NCI-H2196 treated with DMSO at 0.1 percent for 48 hours (cell line): ENCODE data around the gene ZCWPW1.

ENCODE experiments used
- DNase-seq: peaks from one replicate; lab custom pipeline; 2025; ENCODE audit not compliant: unreplicated experiment; lab: John Stamatoyannopoulos, UW

The ZCWPW1 gene

GRCh38 chr7:100428199-100428966 lies at the start of gene ZCWPW1:
Gene ZCWPW1 (minus strand): TSS chr7:100428703. CDS start chr7:100420649, 8,054 bp downstream.
- DNase-seq: peak; percentile 92

DNA sequence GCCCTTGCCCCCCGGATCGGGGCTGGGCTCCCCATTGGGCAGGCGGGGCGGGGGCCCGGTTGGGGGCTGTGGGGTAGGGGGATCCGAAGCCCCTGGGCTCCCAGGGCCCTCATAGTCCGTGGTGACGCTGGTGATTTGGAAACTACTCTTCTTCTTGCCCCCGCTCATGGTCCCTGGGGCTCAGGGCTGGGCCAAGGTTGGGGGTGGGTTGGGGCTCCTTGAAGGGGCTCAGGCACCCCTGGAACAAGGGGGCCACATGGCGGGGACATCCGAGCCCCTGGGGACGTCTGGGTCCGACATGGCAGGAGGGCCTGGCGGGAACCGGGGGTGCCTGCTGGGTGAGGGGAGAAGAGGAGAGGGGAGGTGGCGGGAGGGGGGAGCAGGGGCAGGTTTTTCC lies 49.4 kb upstream of the ZCWPW1 start:
- no peak for DNase-seq

DNA sequence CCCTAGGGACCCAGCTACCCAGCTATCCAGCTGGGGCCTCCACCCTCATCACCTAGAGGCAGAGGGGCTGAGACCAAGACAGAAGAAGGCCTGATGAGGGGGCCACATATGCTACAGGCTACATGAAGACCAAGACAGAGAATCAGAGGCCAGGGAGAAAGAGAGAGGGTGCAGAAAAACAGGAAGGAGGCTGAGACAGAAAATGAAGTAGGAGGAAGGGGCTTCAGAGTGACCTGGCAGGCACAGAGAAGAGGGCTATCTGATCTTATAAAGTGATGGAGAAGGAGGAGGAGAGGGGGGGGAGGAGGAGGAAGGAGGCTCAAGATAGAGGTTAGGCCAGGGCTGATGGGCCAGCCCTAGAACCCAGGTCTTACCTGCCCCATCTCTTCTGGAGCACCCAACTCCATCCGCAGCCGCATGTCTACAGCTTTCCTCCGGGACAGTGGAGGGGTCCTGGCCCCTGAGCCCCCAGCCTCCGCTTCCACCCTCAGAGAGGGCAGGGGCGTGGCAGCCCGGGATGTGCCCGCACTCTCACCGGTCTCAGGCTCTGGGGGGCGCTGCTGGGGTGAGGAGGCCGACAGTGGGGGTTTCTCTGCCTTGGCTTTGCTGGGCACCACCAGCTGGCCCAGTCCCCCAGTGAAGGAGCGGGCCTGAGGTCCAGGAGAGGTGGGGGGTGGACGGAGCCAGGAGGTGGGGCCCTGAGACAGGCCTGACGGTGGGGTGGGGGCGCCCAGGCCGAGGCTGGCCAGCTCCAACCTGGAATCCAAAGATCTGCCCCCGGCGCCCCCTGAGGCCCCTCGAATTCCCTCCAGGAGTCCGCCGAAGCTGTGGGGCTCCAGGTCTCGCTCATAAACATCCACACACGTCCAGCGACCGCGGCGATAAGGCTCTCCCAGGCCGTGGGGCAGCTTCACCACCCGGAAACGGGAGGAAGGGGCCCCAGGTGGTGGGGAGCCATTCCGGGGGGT lies 48.7 kb upstream of the ZCWPW1 start:
- DNase-seq: no peak

- no peak for DNase-seq
Measured at GRCh38 chr7:100476101-100476780, 47.7 kb upstream of the ZCWPW1 start.

GRCh38 chr7:100475549-100475948 lies 47.0 kb upstream of the ZCWPW1 start:
- DNase-seq: no peak

DNA sequence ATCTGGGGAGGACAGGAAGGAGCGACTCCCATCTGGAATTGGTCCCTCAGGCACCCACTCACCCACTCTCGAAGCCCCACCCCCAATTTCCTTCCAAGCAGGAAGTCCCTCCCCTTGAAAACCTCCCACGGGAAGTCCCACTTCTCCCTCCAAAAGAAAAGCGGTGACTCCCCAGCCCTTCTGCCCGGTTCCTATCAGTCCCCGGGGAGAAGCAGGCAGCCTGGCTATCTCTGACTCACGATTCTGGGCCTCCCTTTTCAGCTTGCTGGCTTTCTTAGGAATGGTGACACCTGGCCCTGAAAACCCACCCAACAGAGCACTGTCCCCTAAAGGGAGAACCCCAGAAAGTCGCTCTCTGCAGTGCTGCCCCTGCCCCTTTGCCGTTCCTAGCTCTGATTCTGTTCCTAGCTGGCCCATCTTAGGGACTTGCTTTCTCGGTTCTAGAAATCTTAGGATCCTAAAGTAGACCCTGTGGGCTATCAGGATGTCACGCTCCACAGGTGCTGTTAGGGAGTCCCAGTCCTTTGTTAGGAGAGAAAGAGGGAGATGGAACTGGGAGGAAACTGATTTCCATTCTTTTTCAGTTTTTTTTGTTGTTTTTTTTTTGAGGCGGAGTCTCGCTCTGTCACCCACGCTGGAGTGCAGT lies 44.5 kb upstream of the ZCWPW1 start:
- no peak for DNase-seq

DNA sequence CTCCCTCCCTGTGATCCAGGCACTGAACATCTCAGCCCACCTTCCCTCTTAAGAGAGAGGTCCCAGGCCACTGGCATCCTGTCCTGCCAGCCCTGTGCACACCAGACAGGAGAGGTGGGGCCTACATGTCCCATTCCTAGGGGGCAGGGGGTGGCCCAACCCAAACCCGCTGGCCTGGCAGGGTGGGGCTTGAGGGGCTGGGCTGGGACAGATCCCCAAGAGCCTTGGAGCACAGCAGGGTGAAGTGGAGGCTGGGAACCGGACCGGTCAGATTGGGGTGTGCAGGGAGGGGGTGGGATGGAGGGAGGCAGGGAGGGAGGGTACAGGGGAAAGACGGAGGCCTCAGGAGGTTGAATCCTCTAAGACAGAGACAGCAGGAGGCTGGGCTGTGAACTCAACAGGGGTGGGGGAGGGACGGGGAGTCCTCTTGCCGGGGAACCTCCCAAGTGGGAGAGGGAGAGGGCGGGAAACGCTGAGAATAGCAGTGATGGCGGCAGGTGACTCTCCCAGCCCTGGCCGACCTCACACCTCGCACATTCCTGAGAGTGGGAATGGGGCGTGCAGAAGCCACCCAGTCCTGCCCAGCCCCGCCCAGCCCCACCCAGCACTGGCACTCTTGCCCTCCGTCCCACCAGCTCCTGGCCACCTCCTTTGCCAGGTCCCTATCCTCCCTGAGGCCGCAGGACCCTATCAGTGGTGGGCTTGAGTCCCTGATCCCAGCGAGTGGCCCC lies 43.8 kb upstream of the ZCWPW1 start:
- DNase-seq: no peak

GRCh38 chr7:100471021-100471420 lies 42.5 kb upstream of the ZCWPW1 start:
- no peak for DNase-seq

DNA sequence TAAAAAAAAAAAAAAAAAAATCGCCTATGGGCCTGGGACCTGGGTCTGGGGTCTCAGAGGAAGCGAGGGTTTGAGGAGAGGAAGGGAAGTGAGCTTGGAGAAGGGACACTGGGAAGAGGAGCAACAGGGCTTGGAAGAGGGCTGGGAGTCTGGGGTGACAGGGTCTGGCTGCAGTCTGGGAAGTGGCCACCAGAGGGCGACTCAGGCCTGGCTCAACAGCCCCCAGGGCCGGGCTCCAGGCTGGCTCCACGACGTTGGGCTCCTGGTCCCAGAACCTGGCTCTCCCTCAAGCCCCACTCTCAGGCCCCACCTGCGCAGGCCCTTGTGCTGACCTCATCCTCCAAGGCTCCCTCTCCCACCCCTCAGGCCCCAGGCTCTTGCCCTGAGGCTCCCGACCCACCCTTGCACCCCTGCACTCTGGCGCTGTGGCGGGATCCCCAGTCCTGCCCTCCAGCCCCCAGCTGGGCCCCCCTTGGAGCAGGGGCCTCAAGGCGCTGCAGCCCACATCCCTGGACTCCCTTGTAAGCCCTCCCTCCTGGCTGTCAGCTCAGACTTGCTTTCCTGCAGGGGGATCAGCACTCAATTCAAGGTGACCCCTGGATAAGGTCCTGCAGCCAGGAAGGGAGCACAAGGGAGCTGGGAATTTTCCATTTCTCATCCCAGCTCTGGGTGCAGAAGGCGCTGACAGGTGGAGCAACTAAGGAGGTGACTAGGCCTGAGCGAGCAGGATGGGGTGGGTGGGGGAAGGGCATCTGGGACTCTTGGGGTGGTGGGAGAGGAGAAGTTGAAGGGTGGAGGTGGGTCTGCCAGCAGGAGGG lies 40.9 kb upstream of the ZCWPW1 start:
- DNase-seq: peak; percentile 43

- DNase-seq: no peak
Measured at GRCh38 chr7:100467638-100468373, 39.3 kb upstream of the ZCWPW1 start.

DNA sequence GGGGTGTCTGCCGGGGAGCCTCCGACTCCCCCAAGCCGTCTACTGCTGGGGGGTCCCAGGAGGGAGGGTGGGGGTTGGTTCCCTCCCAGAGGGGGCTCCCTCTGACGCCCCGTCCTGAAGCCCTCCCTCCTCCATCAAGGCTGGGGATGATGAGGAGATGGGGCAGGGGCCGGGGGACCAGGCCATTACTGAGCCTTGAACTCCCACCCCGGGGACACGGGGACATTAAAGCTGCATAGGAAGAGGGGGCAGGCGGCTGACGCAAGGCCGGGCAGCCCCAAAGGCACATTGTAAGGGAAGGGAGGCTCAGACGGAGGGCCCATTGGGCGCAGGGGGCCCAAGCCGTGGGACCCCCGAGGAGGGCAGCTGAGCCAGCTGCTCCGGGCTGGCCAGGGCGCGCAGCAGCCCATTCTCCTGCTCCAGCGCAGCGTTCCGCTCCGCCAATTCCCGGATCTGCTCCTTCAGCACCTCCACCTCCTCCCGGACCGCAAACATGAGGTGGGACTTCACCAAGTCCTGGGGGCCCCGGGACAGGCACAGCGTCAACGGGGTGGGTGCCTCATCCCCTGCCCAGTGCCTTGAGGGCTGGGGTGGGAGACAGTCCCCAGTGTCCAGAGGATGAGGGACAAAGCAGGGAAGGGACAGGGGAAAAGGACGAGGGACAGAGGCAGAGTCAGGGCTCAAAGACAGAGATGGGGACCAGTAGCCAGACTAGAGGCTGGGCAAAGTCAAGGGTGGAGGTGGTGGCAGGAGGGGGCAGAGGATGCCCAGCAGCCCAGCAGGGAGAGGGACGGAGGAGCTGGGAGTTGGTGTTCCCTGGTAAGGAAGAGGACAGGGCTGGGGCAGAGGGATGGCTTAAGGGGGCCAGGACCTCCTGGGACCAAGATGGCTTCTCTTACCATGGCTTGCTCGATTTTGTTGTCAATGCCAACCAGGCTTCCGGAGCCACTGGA lies 38.4 kb upstream of the ZCWPW1 start:
- DNase-seq: no peak

- DNase-seq: peak; percentile 87
Measured at GRCh38 chr7:100465702-100466311, 37.3 kb upstream of the ZCWPW1 start.

GRCh38 chr7:100465299-100465698 lies 36.8 kb upstream of the ZCWPW1 start:
- no peak for DNase-seq

DNA sequence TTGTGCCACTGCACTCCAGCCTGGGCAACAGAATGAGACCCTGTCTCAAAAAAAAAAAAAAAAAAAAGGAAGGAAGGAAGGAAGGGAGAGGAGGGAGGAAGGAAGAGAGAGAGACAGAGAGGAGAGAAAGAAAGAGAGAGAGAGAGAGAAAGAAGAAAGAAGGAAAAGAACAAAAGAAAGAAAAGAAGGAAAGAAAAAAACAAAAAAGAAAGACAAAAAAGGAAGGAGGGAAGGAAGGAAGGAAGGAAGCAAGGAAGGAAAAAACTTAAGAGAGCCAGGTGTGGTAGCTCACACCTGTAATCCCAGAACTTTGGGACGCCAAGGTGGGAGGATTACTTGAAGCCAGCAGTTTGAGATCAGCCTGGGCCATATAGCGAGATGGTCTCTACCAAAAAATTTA lies 36.3 kb upstream of the ZCWPW1 start:
- DNase-seq: no peak

GRCh38 chr7:100464210-100464660 lies 35.7 kb upstream of the ZCWPW1 start, which contains the start of gene SPACDR:
Gene SPACDR (minus strand): TSS chr7:100464260. CDS start chr7:100464025, 235 bp downstream.
- no peak for DNase-seq

DNA sequence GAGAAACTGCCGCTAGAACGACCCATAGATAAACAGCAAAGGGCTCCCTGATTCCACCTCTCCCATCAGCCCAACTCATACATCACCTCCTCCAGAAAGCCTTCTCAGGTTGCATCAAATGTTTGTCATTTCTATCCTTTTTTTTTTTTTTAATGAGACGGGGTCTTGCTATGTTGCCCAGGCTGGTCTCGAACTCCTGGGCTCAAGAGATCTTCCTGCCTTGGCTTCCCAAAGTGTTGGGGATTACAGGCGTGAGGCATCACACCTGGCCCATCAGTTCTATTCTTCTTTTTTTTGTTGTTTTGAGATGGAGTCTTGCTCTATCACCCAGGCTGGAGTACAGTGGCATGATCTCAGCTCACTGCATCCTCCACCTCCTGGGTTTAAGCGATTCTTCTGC lies 28.5 kb upstream of the ZCWPW1 start:
- no peak for DNase-seq

- no peak for DNase-seq
Measured at GRCh38 chr7:100456562-100456961, 28.1 kb upstream of the ZCWPW1 start.
